Mammary epithelial cell (primary cell): Measurements from ENCODE around the gene MRPL41.

Experiments
- EZH2 ChIP-seq: IDR thresholded peaks from 2 replicates; pipeline ENCODE4 v1.6.1; 2012; ENCODE audit warnings: low read length, inconsistent platforms, borderline replicate concordance
- TF ChIP-seq, protein P1 (sequence below), 2 donors: IDR thresholded peaks in 1 of 2; conservative IDR thresholded peaks in 1 of 2; 2 replicates each; pipeline ENCODE4 v1.5.1; 2011 to 2012; ENCODE audit warnings: inconsistent platforms in 2 of 2, low read length in 2 of 2, mild to moderate bottlenecking in 2 of 2, control low read depth in 1 of 2, low read depth in 1 of 2; ENCODE audit not compliant: insufficient read depth in 1 of 2; ENCODE audit errors: extremely low read depth in 1 of 2

- no peak for TF ChIP-seq EZH2
- TF ChIP-seq, protein P1, sequence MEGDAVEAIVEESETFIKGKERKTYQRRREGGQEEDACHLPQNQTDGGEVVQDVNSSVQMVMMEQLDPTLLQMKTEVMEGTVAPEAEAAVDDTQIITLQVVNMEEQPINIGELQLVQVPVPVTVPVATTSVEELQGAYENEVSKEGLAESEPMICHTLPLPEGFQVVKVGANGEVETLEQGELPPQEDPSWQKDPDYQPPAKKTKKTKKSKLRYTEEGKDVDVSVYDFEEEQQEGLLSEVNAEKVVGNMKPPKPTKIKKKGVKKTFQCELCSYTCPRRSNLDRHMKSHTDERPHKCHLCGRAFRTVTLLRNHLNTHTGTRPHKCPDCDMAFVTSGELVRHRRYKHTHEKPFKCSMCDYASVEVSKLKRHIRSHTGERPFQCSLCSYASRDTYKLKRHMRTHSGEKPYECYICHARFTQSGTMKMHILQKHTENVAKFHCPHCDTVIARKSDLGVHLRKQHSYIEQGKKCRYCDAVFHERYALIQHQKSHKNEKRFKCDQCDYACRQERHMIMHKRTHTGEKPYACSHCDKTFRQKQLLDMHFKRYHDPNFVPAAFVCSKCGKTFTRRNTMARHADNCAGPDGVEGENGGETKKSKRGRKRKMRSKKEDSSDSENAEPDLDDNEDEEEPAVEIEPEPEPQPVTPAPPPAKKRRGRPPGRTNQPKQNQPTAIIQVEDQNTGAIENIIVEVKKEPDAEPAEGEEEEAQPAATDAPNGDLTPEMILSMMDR (conservative IDR thresholded peaks at IDR 0.05 in 1 of 2, IDR thresholded peaks at IDR 0.05 in 1 of 2; ENCODE audit: extremely low read depth in 1 of 2, insufficient read depth in 1 of 2, low read depth in 1 of 2, low read length in 2 of 2) = no peak
Measured at GRCh38 chr9:137511758-137512463, 39.8 kb upstream of the MRPL41 start.
